Nephron (organoid): Measurements from ENCODE around the gene ZBTB37.

Source experiments
- H3K27ac Mint-ChIP-seq, 3 experiments: 2 replicates each; pipeline ENCODE4 v1.8.0; 2020; ENCODE audit warnings: mixed read lengths in 3 of 3, mild to moderate bottlenecking in 2 of 3, moderate library complexity in 1 of 3
- H3K27me3 Mint-ChIP-seq: 2 replicates; pipeline ENCODE4 v1.8.0; 2021; ENCODE audit warnings: low read depth, mild to moderate bottlenecking, moderate library complexity, mixed read lengths
- H3K36me3 Mint-ChIP-seq: 2 replicates; pipeline ENCODE4 v1.8.0; 2020; ENCODE audit warnings: low read depth, mixed read lengths
- H3K4me1 Mint-ChIP-seq: 2 replicates; pipeline ENCODE4 v1.8.0; 2020; ENCODE audit warnings: mixed read lengths
- H3K4me3 Mint-ChIP-seq, 3 experiments: 2 replicates each; pipeline ENCODE4 v1.8.0; 2020; ENCODE audit warnings: mild to moderate bottlenecking in 3 of 3, mixed read lengths in 3 of 3, moderate library complexity in 2 of 3
- H3K9me3 Mint-ChIP-seq: 2 replicates; pipeline ENCODE4 v1.8.0; 2020; ENCODE audit warnings: mixed read lengths
- TF ChIP-seq, protein P1 (sequence below), 3 experiments: fragments of 200-600 bp; sonication (generic); IDR thresholded peaks; one replicate each; pipeline ENCODE4 v1.5.0; 2021; ENCODE audit warnings: antibody characterized with exemption in 3 of 3; ENCODE audit not compliant: unreplicated experiment in 3 of 3

Gene ZBTB37

DNA sequence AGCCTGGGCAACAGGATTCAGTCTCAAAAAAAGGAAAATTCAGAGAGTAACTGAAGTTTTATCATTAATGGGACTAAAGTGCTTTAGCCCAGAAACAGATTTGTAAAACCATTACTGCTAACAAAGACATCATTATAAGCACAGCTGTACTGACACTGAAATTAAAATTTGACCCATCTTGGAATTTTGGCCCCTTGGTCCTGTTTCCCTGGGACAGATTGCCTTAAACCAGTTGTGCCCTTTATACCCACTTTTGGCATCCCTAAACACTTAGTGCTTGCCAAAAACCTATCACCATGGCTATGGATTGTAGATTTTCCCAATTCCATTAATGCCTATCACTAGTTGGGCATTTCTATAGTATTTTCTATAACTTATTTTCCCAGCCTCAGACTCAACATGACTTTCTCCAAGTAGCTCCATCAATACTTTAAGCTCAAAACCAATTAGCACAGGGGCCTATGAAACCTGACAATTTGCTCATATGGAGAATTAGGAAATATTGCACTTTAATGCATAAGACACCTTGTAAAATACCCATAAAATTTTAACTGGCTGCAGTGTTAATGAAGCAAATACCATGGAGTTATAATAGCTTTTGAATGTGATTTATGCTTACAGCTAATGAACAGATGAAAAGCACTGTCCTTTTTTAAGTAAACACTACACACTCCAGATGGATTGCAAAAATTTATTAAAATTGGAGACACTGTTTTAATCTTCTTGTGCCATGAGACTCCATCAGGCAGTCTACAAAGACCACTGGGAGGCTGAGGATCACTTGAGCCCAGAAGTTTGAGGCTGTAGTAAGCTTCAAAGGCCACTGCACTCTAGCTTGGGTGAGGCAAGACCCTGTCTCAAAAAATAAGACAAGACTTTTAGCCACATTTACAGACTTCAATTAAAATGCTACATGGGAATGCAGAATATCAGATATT, 4.7 kb upstream of the ZBTB37 start:
- Mint-ChIP-seq H3K27ac (peak overlapping the region; percentile 29 to 41 (median 31)), H3K4me1 (peaks cover 31% of the 10 kb centered on the region), H3K27me3 (no peaks in the 10 kb centered on the region), H3K36me3 (peaks cover 58% of the 10 kb centered on the region), H3K9me3 (no peaks in the 10 kb centered on the region), H3K4me3 (peak overlapping the region; percentile 52 to 67 (median 61))
- TF ChIP-seq, protein P1, sequence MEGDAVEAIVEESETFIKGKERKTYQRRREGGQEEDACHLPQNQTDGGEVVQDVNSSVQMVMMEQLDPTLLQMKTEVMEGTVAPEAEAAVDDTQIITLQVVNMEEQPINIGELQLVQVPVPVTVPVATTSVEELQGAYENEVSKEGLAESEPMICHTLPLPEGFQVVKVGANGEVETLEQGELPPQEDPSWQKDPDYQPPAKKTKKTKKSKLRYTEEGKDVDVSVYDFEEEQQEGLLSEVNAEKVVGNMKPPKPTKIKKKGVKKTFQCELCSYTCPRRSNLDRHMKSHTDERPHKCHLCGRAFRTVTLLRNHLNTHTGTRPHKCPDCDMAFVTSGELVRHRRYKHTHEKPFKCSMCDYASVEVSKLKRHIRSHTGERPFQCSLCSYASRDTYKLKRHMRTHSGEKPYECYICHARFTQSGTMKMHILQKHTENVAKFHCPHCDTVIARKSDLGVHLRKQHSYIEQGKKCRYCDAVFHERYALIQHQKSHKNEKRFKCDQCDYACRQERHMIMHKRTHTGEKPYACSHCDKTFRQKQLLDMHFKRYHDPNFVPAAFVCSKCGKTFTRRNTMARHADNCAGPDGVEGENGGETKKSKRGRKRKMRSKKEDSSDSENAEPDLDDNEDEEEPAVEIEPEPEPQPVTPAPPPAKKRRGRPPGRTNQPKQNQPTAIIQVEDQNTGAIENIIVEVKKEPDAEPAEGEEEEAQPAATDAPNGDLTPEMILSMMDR (IDR thresholded peaks at IDR 0.05; ENCODE audit: unreplicated experiment in 3 of 3): no peak

DNA sequence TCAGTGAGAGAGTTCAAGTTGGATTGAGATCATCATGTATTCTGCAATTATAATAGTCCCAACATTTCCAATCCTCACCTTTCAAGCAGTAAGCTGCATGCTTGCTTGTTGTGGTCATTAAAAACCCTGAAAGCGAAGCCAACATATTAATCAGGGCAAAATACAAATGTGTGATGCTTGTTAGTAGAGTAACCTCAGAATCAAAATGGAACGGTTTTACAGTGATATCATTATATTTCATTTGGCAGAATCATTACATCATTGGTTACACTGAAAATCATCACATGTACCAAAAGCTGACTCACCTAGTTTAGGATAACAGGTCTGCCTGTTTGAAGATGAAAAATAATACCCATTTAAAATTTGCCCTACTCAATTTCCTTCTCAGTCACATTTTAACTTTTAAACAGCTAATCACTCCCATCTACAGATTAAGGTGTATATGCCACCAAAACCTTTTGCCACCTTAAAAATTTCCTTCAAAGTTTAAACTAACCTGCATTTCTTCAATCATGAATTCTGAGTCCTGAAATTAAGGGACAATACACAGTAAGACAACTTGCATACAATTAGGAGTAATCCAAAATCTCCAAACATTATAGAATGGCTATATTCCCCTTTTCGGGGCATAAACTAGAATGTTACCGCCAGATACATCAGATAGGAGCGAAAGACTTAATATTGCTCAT, 3.9 kb upstream of the ZBTB37 start:
- Mint-ChIP-seq H3K4me3 (peak overlapping the region; percentile 89 to 99 (median 93)), H3K36me3 (peaks cover 58% of the 10 kb centered on the region), H3K9me3 (no peaks in the 10 kb centered on the region), H3K4me1 (peaks cover 36% of the 10 kb centered on the region), H3K27me3 (no peaks in the 10 kb centered on the region), H3K27ac (peak overlapping the region; percentile 31 to 58 (median 41))
- TF ChIP-seq, protein P1 (IDR thresholded peaks at IDR 0.05; ENCODE audit: unreplicated experiment in 3 of 3): no peak

DNA sequence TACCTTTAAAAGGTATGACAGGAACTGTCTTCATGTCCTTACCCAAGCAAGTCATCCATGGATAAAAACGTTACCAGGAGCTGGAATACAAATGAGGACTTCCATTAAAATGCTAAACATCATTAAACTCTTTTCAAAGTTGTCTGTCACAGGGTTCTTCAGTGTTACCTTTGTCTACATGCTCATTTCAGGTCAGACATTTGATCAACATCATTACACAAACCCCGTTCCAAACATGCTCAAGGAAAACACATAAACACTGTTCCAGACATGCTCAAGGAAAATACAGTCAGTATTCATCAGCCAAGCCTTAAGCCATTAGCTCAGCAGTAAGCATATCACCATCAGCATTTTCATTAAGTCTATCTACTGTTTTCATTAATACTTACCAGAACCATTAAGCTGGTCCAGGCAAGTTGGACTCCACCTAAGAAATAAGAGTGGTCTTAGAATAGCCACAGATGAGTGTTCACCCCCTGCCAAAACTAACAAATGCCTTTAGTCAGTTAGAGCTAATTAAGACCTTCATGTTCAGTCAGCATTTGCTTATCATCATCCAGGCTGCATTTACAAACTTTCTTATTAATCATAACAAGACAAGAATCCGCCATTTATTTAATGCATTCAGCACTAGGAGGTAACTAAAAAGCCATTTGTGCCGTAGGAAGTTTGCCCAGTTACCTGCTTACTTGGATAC, 2.6 kb upstream of the ZBTB37 start:
- TF ChIP-seq, protein P1 (IDR thresholded peaks at IDR 0.05; ENCODE audit: unreplicated experiment in 3 of 3): no peak
- Mint-ChIP-seq H3K4me1 (peaks cover 42% of the 10 kb centered on the region), H3K27me3 (no peaks in the 10 kb centered on the region), H3K36me3 (peaks cover 54% of the 10 kb centered on the region), H3K9me3 (no peaks in the 10 kb centered on the region), H3K27ac (peak overlapping the region; percentile 87 to 97 (median 94)), H3K4me3 (peak overlapping the region; percentile 89 to 99 (median 93))

DNA sequence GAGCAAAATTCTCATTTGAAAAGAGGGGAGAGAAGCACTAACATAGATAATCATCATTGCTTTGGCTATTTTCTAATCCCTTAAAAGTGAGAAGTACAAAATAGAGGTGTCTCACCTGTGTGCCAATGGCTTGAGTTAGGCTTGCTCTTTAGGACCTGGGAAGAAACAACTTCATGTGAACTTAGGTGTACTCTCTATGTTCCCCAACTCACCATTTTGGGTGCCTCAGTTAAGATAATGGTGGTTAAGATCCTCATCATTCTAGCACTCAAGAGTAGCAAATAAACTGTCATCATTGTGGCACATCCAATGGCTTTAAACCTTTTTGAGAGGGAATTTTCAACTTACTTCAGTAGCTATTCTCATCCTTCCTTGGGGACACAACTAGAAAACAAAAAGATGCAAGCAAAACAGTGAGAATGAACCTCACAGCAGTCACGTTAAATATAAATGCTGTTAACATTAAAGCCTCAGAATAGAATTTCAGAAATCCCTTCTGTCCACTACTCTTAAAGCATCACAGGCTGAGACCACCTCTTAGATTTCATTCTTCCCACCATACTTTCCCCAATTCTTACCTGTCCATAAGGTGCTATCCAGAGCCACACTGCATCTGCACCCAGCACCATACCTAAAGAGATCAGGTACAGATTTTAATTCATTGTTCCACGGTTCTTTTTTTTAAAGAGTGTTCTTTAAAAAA, 1.6 kb upstream of the ZBTB37 start:
- TF ChIP-seq, protein P1 (IDR thresholded peaks at IDR 0.05; ENCODE audit: unreplicated experiment in 3 of 3): no peak
- peaks cover 49% of the 10 kb centered on the region for H3K4me1 Mint-ChIP-seq
- peaks cover 57% of the 10 kb centered on the region for H3K36me3 Mint-ChIP-seq
- H3K4me3 Mint-ChIP-seq: peak overlapping the region; percentile 89 to 99 (median 93)
- no peaks in the 10 kb centered on the region for H3K9me3 Mint-ChIP-seq
- peak overlapping the region; percentile 87 to 97 (median 94) for H3K27ac Mint-ChIP-seq
- H3K27me3 Mint-ChIP-seq: no peaks in the 10 kb centered on the region

DNA sequence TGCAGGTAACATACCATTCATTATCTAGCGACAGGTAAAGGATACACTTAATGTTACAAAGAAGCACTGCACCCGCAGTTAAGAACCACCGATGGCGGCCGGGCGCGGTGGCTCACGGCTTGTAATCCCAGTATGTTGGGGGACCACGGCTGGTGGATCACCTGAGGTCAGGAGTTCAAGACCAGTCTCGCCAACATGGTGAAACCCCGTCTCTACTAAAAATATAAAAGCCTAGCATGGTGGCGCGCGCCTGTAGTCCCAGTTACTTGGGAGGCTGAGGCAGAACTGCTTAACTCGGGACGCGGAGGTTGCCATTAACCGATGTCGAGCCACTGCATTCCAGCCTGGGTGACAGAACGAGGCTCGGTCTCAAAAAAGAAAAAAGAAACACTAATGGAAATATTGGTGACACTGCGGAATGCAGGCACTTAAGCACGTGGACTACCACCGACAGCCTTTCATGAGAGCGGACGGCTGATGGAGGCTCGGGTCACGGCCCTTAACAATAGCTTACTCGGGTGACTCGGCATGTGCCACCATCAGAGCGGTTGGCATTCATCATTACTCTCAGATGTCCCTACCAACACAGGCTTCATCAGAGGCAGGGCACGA, 933 bp upstream of the ZBTB37 start:
- Mint-ChIP-seq H3K27ac (peak overlapping the region; percentile 87 to 97 (median 94)), H3K4me3 (peak overlapping the region; percentile 89 to 99 (median 93)), H3K36me3 (peaks cover 55% of the 10 kb centered on the region), H3K27me3 (no peaks in the 10 kb centered on the region), H3K4me1 (peaks cover 51% of the 10 kb centered on the region), H3K9me3 (no peaks in the 10 kb centered on the region)
- TF ChIP-seq, protein P1 (IDR thresholded peaks at IDR 0.05; ENCODE audit: unreplicated experiment in 3 of 3): no peak
